GM19193 (cell line): Measurements from ENCODE around the gene TP53TG3C.
"Not testable (repeated sequence)": the region's sequence is repeated elsewhere in the genome, so short reads cannot be mapped to it uniquely, and the experiment has no call there.

Experiments used
- POLR2A ChIP-seq: IDR thresholded peaks from 4 replicates; pipeline ENCODE4 v1.6.1; 2011; ENCODE audit not compliant: insufficient read depth, insufficient read length; ENCODE audit errors: extremely low read depth

Gene TP53TG3C

GRCh38 chr16:33193926-33194325, at the start of gene TP53TG3C:
Gene TP53TG3C, plus strand, starts transcription at chr16:33194226. Its CDS starts 68 bp downstream, at chr16:33194294.
- not testable (repeated sequence) for TF ChIP-seq POLR2A
